Activated naive CD8-positive, alpha-beta T cell treated with anti-CD3 and anti-CD28 coated beads for 36 hours (primary cell): Measurements from ENCODE around the gene ANKRD28. TPM values are rescaled to one million over a fixed set of nuclear protein-coding genes. Genes with fewer than 3 reads are reported as not detected.
A peak's percentile ranks its signal among the peaks of the same experiment; 100 is the strongest.
"Not testable (repeated sequence)": the region's sequence is repeated elsewhere in the genome, so short reads cannot be mapped to it uniquely, and the experiment has no call there.

ENCODE experiments used
- DNase-seq: peaks from one replicate; pipeline ENCODE4 v3.0.0; 2021
- H3K27ac Mint-ChIP-seq: one replicate; pipeline ENCODE4 v1.8.0; 2022; ENCODE audit warnings: mild to moderate bottlenecking, moderate library complexity, mixed read lengths
- H3K27me3 Mint-ChIP-seq: one replicate; pipeline ENCODE4 v1.8.0; 2022; ENCODE audit warnings: mild to moderate bottlenecking, mixed read lengths
- H3K36me3 Mint-ChIP-seq: one replicate; pipeline ENCODE4 v1.8.0; 2021; ENCODE audit warnings: mild to moderate bottlenecking, mixed read lengths
- H3K4me1 Mint-ChIP-seq: one replicate; pipeline ENCODE4 v1.8.0; 2021; ENCODE audit warnings: mixed read lengths
- H3K4me3 Mint-ChIP-seq: one replicate; pipeline ENCODE4 v1.8.0; 2022; ENCODE audit warnings: mild to moderate bottlenecking, moderate library complexity, mixed read lengths
- H3K9me3 Mint-ChIP-seq: one replicate; pipeline ENCODE4 v1.8.0; 2022; ENCODE audit warnings: mixed read lengths
- total RNA-seq, 2 experiments: library from RNA; stranded (reverse); gene quantifications; one replicate each; pipeline ENCODE4 v1.2.3, GENCODE V29; 2021

The ANKRD28 gene
- total RNA-seq: 10 to 100 TPM; 31.2 to 33.1 TPM

- DNase-seq: no peak
- peak within 1 kb of the TSS; percentile 57 for H3K4me3 Mint-ChIP-seq
- H3K9me3 Mint-ChIP-seq: peaks cover 1% of the 10 kb centered on the region
- H3K27me3 Mint-ChIP-seq: no peaks in the 10 kb centered on the region
- peaks cover 72% of the 10 kb centered on the region for H3K4me1 Mint-ChIP-seq
- peak within 1 kb of the TSS; percentile 88 for H3K27ac Mint-ChIP-seq
- peaks cover 20% of the 10 kb centered on the region for H3K36me3 Mint-ChIP-seq
Observed at GRCh38 chr3:15797642-15798303, at the start of gene ANKRD28. Gene ANKRD28, minus strand, starts transcription at chr3:15797979. Its CDS starts 1,458 bp downstream, at chr3:15796521.

- Mint-ChIP-seq H3K9me3 (peaks cover 19% of the 10 kb centered on the region), H3K4me1 (peaks cover 41% of the 10 kb centered on the region), H3K4me3 (no peak overlapping the region), H3K27ac (no peak overlapping the region), H3K27me3 (no peaks in the 10 kb centered on the region), H3K36me3 (peaks cover 49% of the 10 kb centered on the region)
- DNase-seq: no peak
Observed at GRCh38 chr3:15847239-15847638, 49.5 kb upstream of the ANKRD28 start.

DNA sequence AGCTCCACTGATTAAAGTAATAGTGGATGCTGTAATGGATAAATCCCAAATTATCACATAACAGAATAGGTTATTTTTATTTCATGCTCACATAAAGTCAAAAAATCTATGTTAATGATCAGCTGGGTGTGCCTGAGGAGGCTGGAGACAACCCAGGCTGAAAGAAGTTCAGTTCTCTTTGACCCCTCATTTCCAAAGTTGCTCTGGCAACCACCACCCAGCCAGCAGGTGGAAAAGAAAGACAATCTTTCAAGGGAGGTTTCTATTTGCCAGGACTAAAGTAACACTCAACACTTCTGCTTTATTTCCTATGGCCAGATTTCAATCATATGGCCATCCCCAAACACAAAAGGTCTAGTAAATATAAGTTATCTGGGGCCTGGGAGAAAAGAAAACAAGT lies 48.8 kb upstream of the ANKRD28 start:
- H3K4me3 Mint-ChIP-seq: no peak overlapping the region
- H3K9me3 Mint-ChIP-seq: peaks cover 19% of the 10 kb centered on the region
- peaks cover 41% of the 10 kb centered on the region for H3K4me1 Mint-ChIP-seq

GRCh38 chr3:15845475-15845874 lies 47.7 kb upstream of the ANKRD28 start:
- Mint-ChIP-seq H3K4me1 (peaks cover 43% of the 10 kb centered on the region), H3K27me3 (no peaks in the 10 kb centered on the region), H3K9me3 (peaks cover 25% of the 10 kb centered on the region), H3K36me3 (peaks cover 51% of the 10 kb centered on the region), H3K4me3 (no peak overlapping the region), H3K27ac (no peak overlapping the region)
- no peak for DNase-seq

More for the DNA sequence above, 48.8 kb upstream of the ANKRD28 start:
- Mint-ChIP-seq H3K27me3 (no peaks in the 10 kb centered on the region), H3K27ac (no peak overlapping the region), H3K36me3 (peaks cover 50% of the 10 kb centered on the region)
- DNase-seq: no peak

- Mint-ChIP-seq H3K9me3 (peaks cover 31% of the 10 kb centered on the region), H3K36me3 (peaks cover 55% of the 10 kb centered on the region), H3K4me3 (no peak overlapping the region), H3K4me1 (peaks cover 43% of the 10 kb centered on the region), H3K27ac (no peak overlapping the region), H3K27me3 (no peaks in the 10 kb centered on the region)
- no peak for DNase-seq
Observed at GRCh38 chr3:15844889-15845288, 47.1 kb upstream of the ANKRD28 start.

DNA sequence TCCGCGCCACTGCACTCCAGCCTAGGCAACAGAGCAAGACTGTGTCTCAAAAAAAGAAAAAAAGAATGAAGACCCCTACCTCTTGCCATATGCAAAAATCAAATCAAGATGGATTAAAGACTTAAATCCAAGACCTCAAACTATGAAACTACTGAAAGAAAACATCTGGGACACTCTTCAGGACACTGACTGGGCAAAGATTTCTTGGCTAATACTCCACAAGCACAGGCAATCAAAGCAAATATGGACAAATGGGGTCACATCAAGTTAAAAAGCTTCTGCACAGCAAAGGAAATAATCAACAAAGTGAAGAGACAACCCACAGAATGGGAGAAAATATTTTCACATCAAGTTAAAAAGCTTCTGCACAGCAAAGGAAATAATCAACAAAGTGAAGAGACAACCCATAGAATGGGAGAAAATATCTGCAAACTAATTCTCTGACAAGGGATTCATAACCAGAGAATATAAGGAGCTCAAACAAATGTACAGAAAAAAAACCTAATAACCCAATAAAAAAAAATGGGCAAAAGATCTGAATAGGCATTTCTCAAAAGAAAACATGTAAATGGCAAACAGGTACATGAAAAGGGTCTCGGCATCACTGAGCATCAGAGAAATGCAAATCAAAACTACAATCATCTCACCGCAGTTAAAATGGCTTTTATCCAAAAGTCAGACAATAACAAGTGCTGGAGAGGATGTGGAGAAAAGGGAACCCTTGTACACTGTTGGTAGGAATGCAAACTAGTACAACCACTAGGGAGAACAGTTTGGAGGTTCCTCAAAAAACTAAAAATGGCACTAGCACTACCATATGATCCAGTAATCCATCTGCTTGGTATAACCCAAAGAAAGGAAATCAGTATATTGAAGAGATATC lies 43.6 kb upstream of the ANKRD28 start:
- Mint-ChIP-seq H3K36me3 (peaks cover 56% of the 10 kb centered on the region), H3K4me1 (peaks cover 40% of the 10 kb centered on the region), H3K9me3 (peaks cover 44% of the 10 kb centered on the region)
- not testable (repeated sequence) for H3K4me3 Mint-ChIP-seq, DNase-seq, H3K27ac Mint-ChIP-seq, H3K27me3 Mint-ChIP-seq

- no peak for DNase-seq
- H3K9me3 Mint-ChIP-seq: peaks cover 41% of the 10 kb centered on the region
- no peaks in the 10 kb centered on the region for H3K27me3 Mint-ChIP-seq
- no peak overlapping the region for H3K27ac Mint-ChIP-seq
- H3K4me3 Mint-ChIP-seq: no peak overlapping the region
- H3K4me1 Mint-ChIP-seq: peaks cover 28% of the 10 kb centered on the region
- peaks cover 45% of the 10 kb centered on the region for H3K36me3 Mint-ChIP-seq
Observed at GRCh38 chr3:15839568-15839967, 41.8 kb upstream of the ANKRD28 start.

DNA sequence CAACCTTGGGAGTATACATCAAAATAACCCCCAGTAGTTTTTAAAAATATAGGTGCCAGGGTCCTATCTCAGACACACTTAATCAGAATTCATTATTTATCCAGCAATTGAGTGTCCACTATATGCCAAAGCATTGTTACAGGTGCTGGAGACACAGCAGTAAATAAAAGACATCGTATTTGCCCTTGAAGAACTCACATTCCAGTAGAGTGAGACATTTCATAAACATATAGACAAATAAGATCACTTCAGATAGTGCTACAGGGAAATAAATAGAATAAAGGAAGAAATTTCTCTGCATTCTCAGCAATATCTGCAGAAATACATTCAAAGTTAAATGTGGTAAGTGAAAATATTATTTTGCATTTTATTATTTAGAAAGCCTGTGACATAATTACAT lies 34.1 kb upstream of the ANKRD28 start:
- H3K36me3 Mint-ChIP-seq: no peaks in the 10 kb centered on the region
- no peak overlapping the region for H3K27ac Mint-ChIP-seq
- DNase-seq: no peak
- peaks cover 27% of the 10 kb centered on the region for H3K4me1 Mint-ChIP-seq
- H3K27me3 Mint-ChIP-seq: no peaks in the 10 kb centered on the region
- H3K9me3 Mint-ChIP-seq: no peaks in the 10 kb centered on the region
- no peak overlapping the region for H3K4me3 Mint-ChIP-seq

DNA sequence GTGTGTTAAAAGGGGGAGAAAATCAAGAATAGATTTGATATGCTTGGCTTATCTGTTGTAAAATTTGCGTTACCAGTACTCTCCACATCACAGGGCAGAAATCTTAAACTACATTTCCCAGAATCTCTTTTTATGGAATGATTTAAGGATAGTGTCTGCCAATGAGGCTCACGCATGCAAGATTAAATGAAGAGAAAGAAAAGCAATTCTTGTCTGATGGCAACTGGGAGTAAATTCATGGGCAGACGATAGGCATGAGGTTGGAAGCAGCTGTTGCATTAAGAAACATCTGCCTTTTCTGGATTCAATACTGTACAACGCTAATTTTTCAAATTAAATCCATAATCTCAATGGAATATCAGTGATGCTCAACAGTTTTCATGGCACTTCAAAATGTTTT lies 27.2 kb upstream of the ANKRD28 start:
- Mint-ChIP-seq H3K4me1 (peaks cover 50% of the 10 kb centered on the region), H3K27me3 (no peaks in the 10 kb centered on the region), H3K4me3 (no peak overlapping the region), H3K9me3 (no peaks in the 10 kb centered on the region), H3K27ac (no peak overlapping the region), H3K36me3 (no peaks in the 10 kb centered on the region)
- DNase-seq: no peak

DNA sequence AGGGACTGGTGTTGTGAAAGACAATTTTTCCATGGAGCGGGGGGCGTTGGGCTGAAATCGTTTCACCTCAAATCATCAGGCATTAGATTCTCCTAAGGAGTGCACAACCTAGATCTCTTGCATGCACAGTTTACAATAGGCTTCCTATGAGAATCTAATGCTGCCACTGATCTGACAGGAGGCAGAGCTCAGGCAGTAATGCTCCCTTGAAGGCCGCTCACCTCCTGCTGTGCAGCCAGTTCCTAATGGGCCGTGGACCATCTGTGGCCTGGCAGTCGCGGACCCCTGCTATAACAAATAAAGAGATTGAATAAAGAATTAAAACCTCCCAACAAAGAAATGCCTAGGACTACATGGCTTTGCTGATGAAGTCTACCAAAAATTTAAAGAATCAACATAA lies 25.3 kb upstream of the ANKRD28 start:
- DNase-seq: no peak
- Mint-ChIP-seq H3K9me3 (no peaks in the 10 kb centered on the region), H3K4me3 (no peak overlapping the region), H3K27ac (no peak overlapping the region), H3K36me3 (no peaks in the 10 kb centered on the region), H3K4me1 (peaks cover 51% of the 10 kb centered on the region), H3K27me3 (no peaks in the 10 kb centered on the region)

DNA sequence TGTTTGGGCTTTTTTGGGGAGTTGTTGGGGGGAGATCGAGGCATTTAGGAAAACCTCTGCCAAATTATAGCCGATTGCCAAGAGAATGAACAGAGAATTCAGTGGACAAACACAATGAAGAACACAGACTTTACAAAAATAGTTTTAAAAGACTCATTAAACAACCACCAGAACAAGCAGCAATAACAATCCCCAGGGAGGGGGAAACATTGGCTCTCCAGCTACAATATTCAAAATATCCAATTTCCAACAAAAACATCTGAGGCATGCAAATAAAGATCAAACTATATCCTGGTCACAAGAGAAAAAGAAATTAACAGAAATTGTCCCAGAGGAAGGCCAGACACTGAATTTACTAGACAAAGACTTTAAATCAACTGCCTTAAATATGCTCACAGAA lies 24.5 kb upstream of the ANKRD28 start:
- Mint-ChIP-seq H3K27me3 (no peaks in the 10 kb centered on the region), H3K4me1 (peaks cover 53% of the 10 kb centered on the region), H3K36me3 (no peaks in the 10 kb centered on the region), H3K27ac (no peak overlapping the region), H3K4me3 (no peak overlapping the region), H3K9me3 (no peaks in the 10 kb centered on the region)
- no peak for DNase-seq

GRCh38 chr3:15820911-15821310 lies 23.1 kb upstream of the ANKRD28 start:
- Mint-ChIP-seq H3K4me3 (no peak overlapping the region), H3K4me1 (peaks cover 53% of the 10 kb centered on the region), H3K27ac (no peak overlapping the region), H3K27me3 (no peaks in the 10 kb centered on the region), H3K9me3 (no peaks in the 10 kb centered on the region), H3K36me3 (no peaks in the 10 kb centered on the region)
- no peak for DNase-seq

GRCh38 chr3:15819576-15819975 lies 21.8 kb upstream of the ANKRD28 start:
- Mint-ChIP-seq H3K27ac (no peak overlapping the region), H3K9me3 (no peaks in the 10 kb centered on the region), H3K27me3 (no peaks in the 10 kb centered on the region), H3K4me3 (no peak overlapping the region), H3K4me1 (peaks cover 50% of the 10 kb centered on the region), H3K36me3 (no peaks in the 10 kb centered on the region)
- DNase-seq: no peak

DNA sequence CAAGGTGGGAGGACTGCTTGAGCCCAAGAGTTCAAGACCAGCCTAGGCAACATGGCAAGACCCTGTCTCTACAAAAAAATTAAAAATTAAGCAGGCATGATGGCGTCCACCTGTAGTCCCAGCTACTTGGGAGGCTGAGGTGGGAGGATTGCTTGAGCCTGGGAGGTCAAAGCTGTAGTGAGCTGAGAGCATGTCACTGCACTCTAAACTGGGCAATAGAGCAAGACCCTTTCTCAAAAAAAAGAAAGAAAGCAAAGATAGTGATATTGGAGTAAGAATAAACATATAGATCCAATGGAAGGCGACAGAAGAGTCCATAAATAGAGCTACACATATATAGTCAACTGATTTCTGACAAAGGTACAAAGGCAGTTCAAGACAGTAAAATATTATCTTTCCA lies 21.3 kb upstream of the ANKRD28 start:
- H3K9me3 Mint-ChIP-seq: no peaks in the 10 kb centered on the region
- H3K4me1 Mint-ChIP-seq: peaks cover 51% of the 10 kb centered on the region
- H3K36me3 Mint-ChIP-seq: no peaks in the 10 kb centered on the region
- no peaks in the 10 kb centered on the region for H3K27me3 Mint-ChIP-seq
- no peak overlapping the region for H3K4me3 Mint-ChIP-seq
- DNase-seq: no peak
- H3K27ac Mint-ChIP-seq: no peak overlapping the region

DNA sequence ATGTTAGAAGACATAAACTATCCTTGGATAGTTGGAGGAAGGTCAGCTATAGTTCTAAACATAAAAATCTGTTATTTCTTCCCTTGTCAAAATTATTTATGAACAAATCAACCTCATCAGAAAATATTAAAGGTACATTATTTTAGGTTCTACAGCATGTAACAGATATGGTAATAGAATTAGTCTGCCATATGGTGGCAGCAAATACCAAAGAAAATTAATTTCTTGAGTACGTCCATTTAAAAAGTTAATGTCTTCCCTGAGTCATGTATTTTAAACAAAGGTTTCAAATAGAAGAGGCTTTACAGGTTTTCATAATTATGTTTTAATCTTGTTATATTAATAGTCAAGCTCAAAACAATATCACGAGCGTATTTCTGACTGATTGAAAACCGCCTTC lies 17.9 kb upstream of the ANKRD28 start:
- Mint-ChIP-seq H3K4me1 (peaks cover 39% of the 10 kb centered on the region), H3K27ac (no peak overlapping the region), H3K9me3 (no peaks in the 10 kb centered on the region), H3K27me3 (no peaks in the 10 kb centered on the region), H3K4me3 (no peak overlapping the region), H3K36me3 (peaks cover 2% of the 10 kb centered on the region)
- no peak for DNase-seq

DNA sequence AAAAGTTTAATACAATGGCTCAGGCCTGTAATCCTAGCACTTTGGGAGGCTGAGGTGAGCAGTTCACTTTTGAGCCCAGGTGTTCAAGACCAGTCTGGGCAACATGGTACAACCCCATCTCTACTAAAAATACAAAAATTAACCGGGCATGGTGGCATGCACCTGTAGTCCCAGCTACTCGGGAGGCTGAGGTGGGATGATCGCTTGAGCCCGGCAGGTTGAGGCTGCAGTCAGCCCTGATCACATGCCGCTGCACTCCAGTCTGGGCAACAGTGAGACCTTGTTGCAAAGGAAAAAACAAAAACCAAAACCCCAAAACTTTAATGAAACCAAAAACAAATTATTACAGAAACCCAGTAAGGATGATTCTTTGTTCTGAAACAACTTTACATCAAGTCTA lies 15.3 kb upstream of the ANKRD28 start:
- H3K4me1 Mint-ChIP-seq: peaks cover 35% of the 10 kb centered on the region

More for the DNA sequence above, 15.3 kb upstream of the ANKRD28 start:
- H3K27ac Mint-ChIP-seq, H3K9me3 Mint-ChIP-seq, H3K36me3 Mint-ChIP-seq, H3K4me3 Mint-ChIP-seq, H3K27me3 Mint-ChIP-seq, DNase-seq: not testable (repeated sequence)
